HT1080 (cell line): ENCODE data around the gene ABCC11. TPM values are rescaled to one million over a fixed set of nuclear protein-coding genes. Genes with fewer than 3 reads are reported as not detected.
"Not testable (repeated sequence)": the region's sequence is repeated elsewhere in the genome, so short reads cannot be mapped to it uniquely, and the experiment has no call there.

Experiments used
- DNase-seq: peaks from one replicate; pipeline ENCODE4 v3.0.0-alpha.2; 2015; ENCODE audit warnings: low read depth
- total RNA-seq: library from RNA; depleted of rRNA; stranded (reverse); fragments of >200 nt; shearing (Covaris generic); gene quantifications from 2 replicates; pipeline ENCODE4 v1.2.3, GENCODE V29; 2014

The ABCC11 gene
- total RNA-seq, 1 experiment from 2014 or later: not detected

GRCh38 chr16:48250520-48251278 is 3.4 kb upstream of the ABCC11 start:
- no peak for DNase-seq

GRCh38 chr16:48246066-48246465 is 1.3 kb downstream of the ABCC11 start:
- DNase-seq: no peak

GRCh38 chr16:48244863-48245195 is 2.5 kb downstream of the ABCC11 start:
- no peak for DNase-seq

GRCh38 chr16:48244080-48244862 is 3.1 kb downstream of the ABCC11 start, which contains the start of gene LONP2:
Gene LONP2, plus strand, starts transcription at chr16:48244300. Its CDS starts 89 bp downstream, at chr16:48244389.
- peak; percentile 86 for DNase-seq

- DNase-seq: not testable (repeated sequence)
Observed at GRCh38 chr16:48240147-48240546, 7.2 kb downstream of the ABCC11 start.

GRCh38 chr16:48236286-48236685 is 11.1 kb downstream of the ABCC11 start:
- DNase-seq: no peak

- DNase-seq: no peak
Observed at GRCh38 chr16:48235556-48236136, 11.7 kb downstream of the ABCC11 start.

GRCh38 chr16:48235058-48235555 is 12.2 kb downstream of the ABCC11 start:
- DNase-seq: no peak

- DNase-seq: no peak
Observed at GRCh38 chr16:48234630-48235029, 12.7 kb downstream of the ABCC11 start.

- peak; percentile 18 for DNase-seq
Observed at GRCh38 chr16:48232493-48233040, 14.8 kb downstream of the ABCC11 start.

GRCh38 chr16:48231727-48232492 is 15.4 kb downstream of the ABCC11 start:
- DNase-seq: peak; percentile 17

- DNase-seq: peak; percentile 48
Observed at GRCh38 chr16:48225456-48225855, 21.9 kb downstream of the ABCC11 start.

- no peak for DNase-seq
Observed at GRCh38 chr16:48223490-48223889, 23.8 kb downstream of the ABCC11 start.

- DNase-seq: no peak
Observed at GRCh38 chr16:48220891-48221290, 26.4 kb downstream of the ABCC11 start.

GRCh38 chr16:48218473-48218872 is 28.9 kb downstream of the ABCC11 start:
- no peak for DNase-seq

- DNase-seq: no peak
Observed at GRCh38 chr16:48217708-48218107, 29.6 kb downstream of the ABCC11 start.

GRCh38 chr16:48215738-48216137 is 31.6 kb downstream of the ABCC11 start:
- no peak for DNase-seq

- DNase-seq: no peak
Observed at GRCh38 chr16:48212033-48212432, 35.3 kb downstream of the ABCC11 start.

- no peak for DNase-seq
Observed at GRCh38 chr16:48210747-48211146, 36.6 kb downstream of the ABCC11 start.

- no peak for DNase-seq
Observed at GRCh38 chr16:48206594-48207242, 40.6 kb downstream of the ABCC11 start.

GRCh38 chr16:48204825-48205151 is 42.6 kb downstream of the ABCC11 start:
- DNase-seq: no peak
